GM18508 (cell line): ENCODE data around the gene LDLRAD2.
"Not testable (repeated sequence)": the region's sequence is repeated elsewhere in the genome, so short reads cannot be mapped to it uniquely, and the experiment has no call there.

Experiments
- ATAC-seq: cut with Tn5 transposase; IDR thresholded peaks from one replicate; pipeline ENCODE4 v1.9.1; 2021; ENCODE audit warnings: moderate number of reproducible peaks; ENCODE audit not compliant: insufficient read depth, unreplicated experiment

The LDLRAD2 gene, protein sequence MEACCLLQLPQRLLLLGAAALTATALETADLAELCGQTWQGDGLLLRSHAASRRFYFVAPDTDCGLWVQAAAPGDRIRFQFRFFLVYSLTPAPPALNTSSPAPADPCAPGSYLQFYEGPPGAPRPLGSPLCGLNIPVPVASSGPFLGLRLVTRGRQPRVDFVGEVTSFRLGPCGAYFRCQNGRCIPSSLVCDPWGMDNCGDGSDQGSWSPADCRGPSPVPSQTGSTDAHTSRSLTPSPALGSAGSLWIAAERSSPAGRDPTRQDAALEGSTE

GRCh38 chr1:21811875-21812305, at the start of gene LDLRAD2:
TSS of gene LDLRAD2 (plus strand) at chr1:21812265. CDS start at chr1:21812452, 187 bp downstream.
- no peak for ATAC-seq

- no peak for ATAC-seq
Measured at GRCh38 chr1:21763236-21763635, 48.8 kb upstream of the LDLRAD2 start.

GRCh38 chr1:21763694-21764419, 48.2 kb upstream of the LDLRAD2 start:
- ATAC-seq, result no peak

DNA sequence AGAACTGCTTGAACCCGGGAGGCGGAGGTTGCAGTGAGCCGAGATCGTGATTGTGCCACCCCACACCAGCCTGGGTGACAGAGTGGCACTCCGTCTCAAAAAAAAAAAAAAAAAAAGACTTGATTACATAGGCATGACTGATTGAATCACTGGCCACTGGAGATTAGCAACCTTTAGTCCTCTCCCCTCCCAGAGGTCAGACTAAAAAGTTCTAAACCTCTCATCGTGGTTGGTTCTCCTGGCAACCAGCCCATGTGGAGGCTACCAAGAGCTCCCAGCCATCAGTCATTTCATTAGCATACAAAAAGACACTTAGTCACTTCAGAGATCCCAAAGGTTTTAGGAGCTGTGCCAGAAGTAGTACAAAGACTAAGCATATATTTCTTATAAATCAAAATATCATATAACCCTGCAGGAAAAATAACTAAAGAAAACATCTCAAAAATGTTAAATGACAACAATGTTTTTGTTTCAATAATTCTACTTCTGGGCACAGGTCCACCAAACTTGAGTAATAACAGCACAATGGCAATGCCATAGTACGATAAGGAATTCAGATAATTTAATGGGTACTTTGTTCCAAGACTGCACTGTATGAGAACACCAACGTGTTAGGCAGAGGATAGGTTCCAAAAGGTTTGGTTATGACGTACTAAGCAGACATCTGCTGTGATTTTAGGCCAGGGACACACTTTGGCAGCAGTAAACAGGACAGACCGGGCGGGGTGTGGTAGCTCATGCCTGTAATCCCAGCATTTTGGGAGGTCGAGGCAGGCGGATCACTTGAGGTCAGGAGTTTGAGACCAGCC, 47.2 kb upstream of the LDLRAD2 start:
- no peak for ATAC-seq

DNA sequence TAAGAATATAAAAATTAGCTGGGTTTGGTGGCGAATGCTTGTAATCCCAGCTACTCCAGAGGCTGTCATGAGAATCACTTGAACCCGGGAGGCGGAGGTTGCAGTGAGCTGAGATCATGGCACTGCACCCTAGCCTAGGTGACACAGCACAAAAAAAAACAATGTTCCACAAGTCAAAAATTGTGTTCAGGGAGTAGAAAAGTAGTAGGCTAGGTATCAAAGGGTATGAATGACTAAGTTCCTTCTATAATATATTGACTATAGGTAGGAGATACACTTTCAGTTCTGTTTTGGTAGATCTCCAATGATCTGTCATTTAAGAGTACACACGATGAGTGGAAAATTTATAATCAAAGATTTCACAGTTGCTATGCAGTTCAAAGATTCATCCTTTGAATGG, 45.9 kb upstream of the LDLRAD2 start:
- ATAC-seq, result no peak

DNA sequence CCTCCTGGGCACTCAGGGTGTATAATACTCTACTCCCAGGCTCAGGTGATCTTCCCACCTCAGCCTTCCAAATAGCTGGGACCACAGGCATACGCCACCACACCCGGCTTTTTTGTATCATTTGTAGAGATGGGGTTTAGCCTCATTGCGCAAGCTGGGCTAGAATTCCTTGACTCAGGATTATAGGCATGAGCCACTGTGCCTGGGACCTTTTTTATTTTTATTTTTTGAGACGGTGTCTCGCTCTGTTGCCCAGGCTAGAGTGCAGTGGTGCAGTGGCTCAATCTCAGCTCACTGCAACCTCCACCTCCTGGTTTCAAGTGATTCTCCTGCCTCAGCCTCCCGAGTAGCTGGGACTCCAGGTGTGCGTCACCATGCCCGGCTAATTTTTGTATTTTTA, 45.0 kb upstream of the LDLRAD2 start:
- ATAC-seq, result not testable (repeated sequence)

DNA sequence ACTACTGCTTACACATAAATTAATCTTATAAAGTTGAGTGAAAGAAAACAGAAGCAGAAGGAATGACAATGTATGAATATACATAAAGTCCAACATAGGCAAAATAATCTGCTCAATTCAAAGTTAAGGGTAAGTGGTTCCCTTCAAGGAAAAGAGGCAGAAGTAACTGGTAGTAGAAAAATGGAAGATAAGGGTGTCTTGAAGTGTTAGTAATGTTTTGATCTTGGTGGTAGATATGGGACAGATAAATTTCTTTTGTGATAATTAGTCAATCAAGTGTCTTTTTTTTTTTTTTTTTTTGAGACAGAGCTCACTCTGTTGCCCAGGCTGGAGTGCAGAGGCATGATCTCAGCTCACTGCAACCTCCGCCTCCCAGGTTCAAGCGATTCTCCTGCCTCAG, 41.9 kb upstream of the LDLRAD2 start:
- no peak for ATAC-seq

- not testable (repeated sequence) for ATAC-seq
Measured at GRCh38 chr1:21770602-21771001, 41.5 kb upstream of the LDLRAD2 start.

DNA sequence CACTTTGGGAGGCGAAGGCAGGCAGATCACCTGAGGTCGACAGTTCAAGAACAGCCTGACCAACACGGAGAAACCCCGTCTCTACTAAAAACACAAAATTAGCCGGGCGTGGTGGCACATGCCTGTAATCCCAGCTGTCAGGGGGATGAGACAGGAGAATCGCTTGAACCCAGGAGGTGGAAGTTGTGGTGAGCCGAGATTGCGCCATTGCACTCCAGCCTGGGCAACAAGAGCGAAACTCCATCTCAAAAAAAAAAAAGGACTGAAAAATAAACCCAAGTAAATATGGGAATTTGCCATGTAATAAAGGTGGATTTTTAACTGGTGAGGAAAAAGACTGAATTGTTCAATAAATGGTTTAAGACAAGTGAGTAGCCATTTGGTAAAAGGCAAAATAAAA, 40.4 kb upstream of the LDLRAD2 start:
- not testable (repeated sequence) for ATAC-seq

DNA sequence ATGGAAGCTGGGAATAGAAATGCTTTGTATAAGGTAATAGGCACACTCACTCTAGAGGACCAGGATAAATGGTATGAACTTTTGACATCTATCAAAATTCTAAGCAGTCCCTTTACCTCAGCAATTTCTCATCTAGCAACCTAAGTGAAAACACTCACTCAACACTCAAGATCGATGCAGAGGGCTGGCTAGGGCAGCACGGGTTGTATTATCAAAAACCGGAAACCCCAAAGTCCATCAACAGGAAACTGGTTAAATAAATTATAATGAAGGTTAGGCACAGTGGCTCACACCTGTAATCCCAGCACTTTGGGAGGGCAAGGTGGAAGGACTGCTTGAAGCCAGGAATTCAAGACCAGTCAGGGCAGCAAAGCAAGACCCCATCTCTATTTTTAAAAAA, 38.5 kb upstream of the LDLRAD2 start:
- ATAC-seq, result no peak

- no peak for ATAC-seq
Measured at GRCh38 chr1:21774835-21775549, 37.1 kb upstream of the LDLRAD2 start.

- no peak for ATAC-seq
Measured at GRCh38 chr1:21775550-21775914, 36.5 kb upstream of the LDLRAD2 start.

- ATAC-seq, result no peak
Measured at GRCh38 chr1:21775985-21776562, 36.0 kb upstream of the LDLRAD2 start.

DNA sequence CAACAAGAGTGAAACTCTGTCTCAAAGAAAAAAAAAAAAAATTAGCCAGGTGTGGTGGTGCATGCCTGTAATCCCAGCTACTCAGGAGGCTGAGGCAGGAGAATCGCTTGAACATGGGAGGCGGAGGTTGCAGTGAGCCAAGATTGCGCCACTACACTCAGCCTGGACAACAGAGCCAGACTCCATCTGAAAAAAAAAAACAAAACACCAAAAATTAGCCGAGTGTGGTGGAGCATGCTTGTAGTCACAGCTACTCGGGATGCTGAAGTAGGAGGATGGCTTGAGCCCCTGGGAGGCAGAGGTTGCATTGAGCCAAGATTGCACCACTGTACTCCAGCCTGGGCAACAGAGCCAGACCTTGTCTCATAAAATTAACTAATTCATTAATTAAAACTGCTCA, 35.1 kb upstream of the LDLRAD2 start:
- ATAC-seq, result not testable (repeated sequence)

GRCh38 chr1:21778405-21778727, 33.7 kb upstream of the LDLRAD2 start:
- ATAC-seq, result no peak

- ATAC-seq, result no peak
Measured at GRCh38 chr1:21779613-21780521, 32.2 kb upstream of the LDLRAD2 start.

DNA sequence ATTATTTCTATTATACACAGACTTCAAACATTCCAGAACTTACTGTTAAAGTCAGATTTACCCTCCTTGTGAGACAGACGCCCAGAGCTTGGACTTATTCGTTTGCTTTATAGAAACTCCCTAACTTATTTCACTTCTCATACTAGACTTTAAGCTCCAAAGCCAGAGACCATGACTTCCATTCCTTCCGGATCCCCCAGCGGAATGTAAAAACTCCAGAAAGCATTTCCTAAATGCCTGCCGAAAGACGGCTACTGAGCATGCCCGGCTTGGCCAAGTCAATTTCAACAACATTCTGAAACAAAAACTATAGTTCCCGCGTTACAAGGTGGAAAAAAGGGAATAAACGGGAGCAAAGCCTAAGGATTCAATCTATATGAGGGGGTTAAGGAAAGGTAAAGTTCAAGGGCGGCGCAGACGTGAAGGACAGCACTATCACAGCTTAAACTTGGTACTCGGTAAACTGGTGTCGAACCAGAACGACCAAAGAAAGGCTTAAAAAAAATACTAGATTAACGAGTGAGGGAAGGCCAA, 30.2 kb upstream of the LDLRAD2 start:
- ATAC-seq, result no peak

GRCh38 chr1:21782349-21782867, 29.7 kb upstream of the LDLRAD2 start:
- no peak for ATAC-seq
